Hematopoietic multipotent progenitor cell treated with erythropoietin and hydrocortisone succinate and interleukin-3 and kit ligand, for 8 days (in vitro differentiated cells): ENCODE data around the gene INAVA.
"Not testable (repeated sequence)": the region's sequence is repeated elsewhere in the genome, so short reads cannot be mapped to it uniquely, and the experiment has no call there.

Experiments
- DNase-seq: peaks from one replicate; pipeline ENCODE4 v3.0.0-alpha.2; 2015

INAVA gene

DNA sequence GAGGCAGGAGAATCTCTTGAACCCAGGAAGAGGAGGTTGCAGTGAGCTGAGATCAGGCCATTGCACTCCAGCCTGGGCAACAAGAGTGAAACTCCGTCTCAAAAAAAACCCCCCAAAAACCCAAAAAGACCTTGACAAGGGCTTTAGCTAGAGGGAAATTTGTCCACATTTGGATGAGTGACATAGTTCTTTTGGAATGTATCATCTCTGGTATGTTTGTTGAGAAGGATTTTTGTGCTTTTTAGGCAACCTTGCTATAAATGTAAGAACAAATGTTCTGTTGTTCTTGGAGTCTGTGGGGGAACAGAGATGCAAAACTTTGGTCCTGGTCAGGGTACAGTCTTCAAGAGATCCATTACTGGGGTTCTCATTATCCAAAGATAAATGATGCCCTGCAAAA is 28.9 kb downstream of the INAVA start:
- DNase-seq = no peak

DNA sequence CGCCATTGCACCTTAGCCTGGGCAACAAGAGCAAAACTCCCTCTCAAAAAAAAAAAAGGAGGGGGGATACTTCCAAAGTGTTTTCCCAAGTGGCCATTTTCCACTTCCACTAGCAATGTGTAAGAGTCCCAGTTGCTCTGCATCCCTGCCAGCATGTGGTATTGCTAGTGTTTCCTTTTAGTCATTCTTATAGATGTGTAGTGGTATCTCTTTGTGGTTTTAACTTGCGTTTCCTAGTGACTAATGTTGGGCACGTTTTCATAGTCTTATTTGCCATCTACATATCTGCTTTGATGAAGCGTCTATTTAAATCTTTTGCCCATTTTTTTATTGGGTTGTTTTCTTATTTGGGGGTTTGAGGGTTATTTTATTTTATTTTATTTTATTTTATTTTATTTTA is 31.1 kb downstream of the INAVA start:
- no peak for DNase-seq

GRCh38 chr1:200929530-200930278 is 35.0 kb downstream of the INAVA start:
- peak; percentile 6 for DNase-seq

- not testable (repeated sequence) for DNase-seq
These were observed 35.6 kb downstream of the INAVA start for GRCh38 chr1:200930285-200930684.

- no peak for DNase-seq
These were observed 37.1 kb downstream of the INAVA start for GRCh38 chr1:200931776-200932175.

DNA sequence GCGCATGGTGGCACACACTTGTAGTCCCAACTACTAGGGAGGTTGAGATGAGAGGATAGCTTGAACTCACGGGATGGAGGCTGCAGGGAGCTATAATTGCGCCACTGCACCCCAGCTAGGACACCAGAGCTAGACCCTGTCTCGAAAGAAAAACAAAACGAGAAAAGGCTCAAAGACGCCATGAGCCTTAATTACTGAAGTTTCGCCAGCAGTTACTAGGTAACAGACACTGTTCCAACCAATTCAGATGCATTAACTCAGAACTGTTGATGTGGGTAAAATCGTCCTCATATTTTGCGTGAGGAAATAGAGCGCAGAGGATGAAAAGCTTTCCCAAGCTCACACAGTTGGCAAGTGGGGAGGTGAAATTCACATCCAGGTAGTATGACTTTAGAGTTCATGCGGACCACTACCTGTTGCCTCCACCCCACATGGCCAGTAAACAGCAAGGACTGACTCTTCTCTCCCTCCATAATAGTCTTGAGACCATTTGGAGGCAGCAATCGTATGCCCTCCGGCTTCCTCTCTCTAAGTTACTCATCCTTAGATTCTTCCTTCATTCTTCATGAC is 40.1 kb downstream of the INAVA start:
- DNase-seq = no peak

GRCh38 chr1:200935286-200935962 is 40.7 kb downstream of the INAVA start:
- not testable (repeated sequence) for DNase-seq

- DNase-seq = peak; percentile 15
These were observed 44.3 kb downstream of the INAVA start for GRCh38 chr1:200938955-200939354.

- DNase-seq = no peak
These were observed 50.4 kb downstream of the INAVA start for GRCh38 chr1:200945111-200945510.

DNA sequence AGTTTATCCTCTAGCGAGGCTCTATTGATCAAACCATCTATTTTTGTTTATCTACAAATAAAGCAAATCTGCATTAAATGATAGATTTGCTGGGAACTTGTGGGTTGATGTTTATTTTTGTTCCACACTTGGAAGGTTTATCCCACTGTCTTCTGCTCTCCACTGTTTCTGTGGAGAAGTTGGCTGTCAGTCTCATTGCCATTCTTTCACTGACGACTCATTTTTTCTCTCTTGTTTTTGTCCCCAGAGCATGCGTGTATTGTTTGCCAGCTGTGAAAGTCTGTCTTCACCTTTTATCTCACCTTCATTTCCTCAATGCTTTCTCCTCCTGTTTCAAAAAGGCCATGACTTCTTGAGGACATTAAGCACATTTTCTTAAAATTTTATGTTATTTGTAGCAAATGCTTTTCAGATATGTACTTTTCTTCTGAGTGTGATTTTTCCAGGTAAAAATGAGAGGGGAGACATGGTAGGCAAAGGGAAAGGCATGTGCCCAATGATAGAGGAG is 52.4 kb downstream of the INAVA start:
- DNase-seq = no peak

GRCh38 chr1:200949626-200950025 is 54.9 kb downstream of the INAVA start:
- no peak for DNase-seq

DNA sequence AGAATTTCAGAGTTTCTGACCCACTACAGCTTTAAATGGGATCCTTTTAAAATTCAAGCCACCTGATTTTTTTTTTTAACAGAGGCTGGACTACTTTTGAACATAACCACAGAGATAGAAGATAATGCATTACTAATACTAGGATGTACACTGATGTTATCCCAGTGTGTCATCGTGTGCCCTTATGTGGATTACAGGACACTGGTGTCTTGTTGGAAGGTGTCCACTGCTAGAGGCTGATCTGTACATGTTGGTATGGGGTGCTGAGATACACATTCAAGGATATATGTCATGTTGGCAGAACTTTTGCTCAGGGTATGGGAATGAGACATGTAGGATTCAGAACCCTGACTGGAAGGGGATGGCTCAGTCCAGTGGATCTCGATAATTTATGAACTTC is 56.3 kb downstream of the INAVA start:
- DNase-seq = no peak

- DNase-seq = no peak
These were observed 59.7 kb downstream of the INAVA start for GRCh38 chr1:200954434-200954833.

- no peak for DNase-seq
These were observed 63.9 kb downstream of the INAVA start for GRCh38 chr1:200958597-200958996.

GRCh38 chr1:200959411-200959921 is 64.8 kb downstream of the INAVA start:
- DNase-seq = no peak

DNA sequence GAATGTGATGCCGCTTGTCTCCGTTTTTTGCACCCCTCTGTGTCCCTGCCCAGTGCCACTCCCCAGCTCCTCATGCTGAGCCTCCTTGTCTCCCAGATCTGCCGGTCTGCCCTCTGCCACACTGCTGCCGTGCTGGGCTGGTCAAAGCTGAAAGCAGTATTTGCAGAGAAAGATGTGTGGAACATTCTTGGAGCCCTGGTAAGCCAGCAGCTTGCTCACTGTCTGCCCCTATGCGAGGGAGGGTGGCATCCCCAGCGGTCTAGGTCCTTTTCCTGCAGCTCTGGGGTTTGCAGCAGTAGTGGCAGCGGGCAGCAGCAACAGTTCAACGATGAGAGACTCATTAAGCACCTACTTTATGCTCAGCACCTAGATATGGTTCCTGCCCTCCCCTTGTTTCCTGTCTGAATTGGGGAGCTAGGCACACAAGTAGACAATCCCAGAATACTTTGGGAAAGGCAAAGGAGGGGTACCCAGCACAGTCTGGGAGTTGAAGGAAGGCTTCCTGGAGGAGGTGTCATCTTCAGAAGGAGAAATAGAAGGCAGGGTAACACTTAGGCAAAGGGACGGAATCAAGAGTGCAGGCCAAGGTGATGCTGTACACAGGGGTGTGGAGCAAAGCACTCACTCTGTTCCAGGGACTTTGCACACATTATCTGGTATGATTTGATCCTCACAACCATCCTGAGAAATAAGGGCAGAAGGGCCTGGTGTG is 65.7 kb downstream of the INAVA start:
- no peak for DNase-seq

DNA sequence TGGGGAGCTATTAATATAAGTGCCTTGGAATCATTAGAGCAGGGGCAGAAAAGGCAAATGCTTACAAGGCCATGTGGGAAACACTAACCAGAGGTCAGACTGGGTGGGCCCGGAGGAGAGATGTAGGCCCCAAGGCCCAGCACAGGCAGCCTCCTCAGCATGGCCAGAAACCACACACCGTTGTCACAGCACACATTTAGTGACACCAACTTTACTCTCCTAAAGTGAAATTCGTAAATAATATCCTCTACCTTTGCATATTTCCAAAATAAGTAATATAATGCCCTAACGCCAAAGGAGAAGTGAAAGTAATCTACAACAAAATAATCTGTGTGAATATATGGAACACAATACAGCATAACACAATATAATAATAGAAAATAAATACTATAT is 66.2 kb downstream of the INAVA start:
- no peak for DNase-seq

DNA sequence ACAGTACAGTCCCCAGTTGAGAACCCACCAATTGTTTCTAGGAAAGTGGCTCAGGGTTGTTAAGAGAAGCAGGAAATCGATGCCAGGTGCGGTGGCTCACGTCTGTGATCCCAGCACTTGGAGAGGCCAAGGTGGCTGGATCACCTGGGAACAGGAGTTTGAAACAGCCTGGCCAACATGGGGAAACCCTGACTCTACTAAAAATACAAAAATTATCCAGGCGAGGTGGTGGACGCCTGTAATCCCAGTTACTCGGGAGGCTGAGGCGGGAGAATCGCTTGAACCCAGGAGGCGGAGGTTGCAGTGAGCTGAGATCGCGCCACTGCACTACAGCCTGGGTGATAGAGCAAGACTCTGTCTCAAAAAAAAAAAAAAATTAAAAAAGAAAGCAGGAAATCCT is 67.5 kb downstream of the INAVA start:
- DNase-seq = not testable (repeated sequence)

DNA sequence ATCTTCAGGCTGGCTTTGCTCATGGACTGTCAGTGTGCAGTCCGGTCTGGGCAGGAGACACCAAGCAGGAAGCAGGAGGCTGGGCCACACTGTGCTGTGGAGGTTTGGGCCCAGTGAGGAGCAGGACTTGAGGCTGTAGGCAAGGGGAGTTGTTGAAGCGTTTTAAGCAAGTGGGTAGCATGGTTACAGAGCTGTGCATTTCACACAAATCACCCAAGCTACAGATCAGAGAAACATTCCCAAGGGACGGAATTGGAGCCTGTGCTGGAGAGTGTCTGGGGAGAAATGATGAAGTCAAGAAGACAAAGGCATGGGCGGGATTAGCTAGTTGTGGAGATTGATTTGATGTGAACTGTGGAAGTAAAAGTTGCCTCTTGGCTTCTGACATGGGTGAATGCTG is 67.9 kb downstream of the INAVA start:
- DNase-seq = no peak

- DNase-seq = no peak
These were observed 68.4 kb downstream of the INAVA start for GRCh38 chr1:200963076-200963475.

DNA sequence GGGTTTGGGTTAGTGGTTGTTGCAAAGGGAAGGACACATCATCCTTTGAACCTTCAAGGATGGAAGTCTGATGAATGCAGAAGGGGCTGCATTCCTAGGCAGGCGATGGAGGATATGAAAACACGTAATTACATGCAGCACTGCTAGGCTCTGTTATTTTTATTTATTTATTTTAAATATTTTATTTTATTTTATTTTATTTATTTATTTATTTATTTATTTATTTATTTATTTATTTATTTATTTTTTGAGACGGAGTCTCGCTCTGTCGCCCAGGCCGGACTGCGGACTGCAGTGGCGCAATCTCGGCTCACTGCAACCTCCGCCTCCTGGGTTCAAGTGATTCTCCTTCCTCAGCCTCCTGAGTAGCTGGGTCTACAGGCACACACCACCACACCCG is 69.2 kb downstream of the INAVA start:
- not testable (repeated sequence) for DNase-seq
